Neural crest cell (in vitro differentiated cells): ENCODE measurements around the gene IRX4. TPM values are rescaled to one million over a fixed set of nuclear protein-coding genes. Genes with fewer than 3 reads are reported as not detected.

ENCODE experiments used
- DNase-seq: peaks from one replicate; pipeline ENCODE4 v3.0.0; 2021; ENCODE audit warnings: low read depth, mixed read lengths, low spot score
- H3K27ac Mint-ChIP-seq: one replicate; pipeline ENCODE4 v1.8.0; 2021; ENCODE audit warnings: mild to moderate bottlenecking, mixed read lengths; ENCODE audit not compliant: unreplicated experiment
- H3K27me3 Mint-ChIP-seq: 2 replicates; pipeline ENCODE4 v1.8.0; 2021; ENCODE audit warnings: low read depth, mild to moderate bottlenecking, mixed read lengths
- H3K36me3 Mint-ChIP-seq: 2 replicates; pipeline ENCODE4 v1.8.0; 2021; ENCODE audit warnings: low read depth, mild to moderate bottlenecking, mixed read lengths
- H3K4me1 Mint-ChIP-seq: 2 replicates; pipeline ENCODE4 v1.8.0; 2021; ENCODE audit warnings: mixed read lengths
- H3K4me3 Mint-ChIP-seq: one replicate; pipeline ENCODE4 v1.8.0; 2021; ENCODE audit warnings: mild to moderate bottlenecking, mixed read lengths
- H3K9me3 Mint-ChIP-seq: 2 replicates; pipeline ENCODE4 v1.8.0; 2021; ENCODE audit warnings: mixed read lengths
- total RNA-seq: library from RNA; stranded (reverse); gene quantifications from 2 replicates; pipeline ENCODE4 v1.2.1, GENCODE V29; 2021
- TF ChIP-seq, protein P1 (sequence below): fragments of 200-600 bp; sonication (generic); conservative IDR thresholded peaks from 2 replicates; pipeline ENCODE4 v1.5.0; 2021; ENCODE audit warnings: antibody characterized with exemption, mild to moderate bottlenecking

Gene IRX4
- total RNA-seq, 1 donor from 2014 or later = 0.28 TPM

DNA sequence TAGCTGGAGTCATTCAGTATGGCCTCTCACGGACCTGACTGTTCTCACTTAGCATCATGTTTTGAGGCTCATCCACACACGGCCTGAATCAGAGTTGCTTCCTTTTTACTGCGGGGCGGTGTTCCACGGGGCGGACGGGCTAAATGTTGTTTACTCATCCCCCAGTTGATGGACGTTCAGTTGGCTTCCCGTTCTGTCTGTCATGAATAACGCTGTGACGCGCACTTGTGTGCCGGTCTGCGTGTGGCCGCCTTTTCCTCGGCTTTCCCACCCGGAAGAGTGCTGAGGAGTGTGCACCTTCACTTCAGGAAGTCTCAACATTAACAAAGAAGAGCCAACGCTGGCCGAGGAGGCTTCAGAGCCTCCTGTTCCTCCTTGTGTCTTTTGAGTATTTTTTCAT lies 39.0 kb upstream of the IRX4 start:
- TF ChIP-seq, protein P1, sequence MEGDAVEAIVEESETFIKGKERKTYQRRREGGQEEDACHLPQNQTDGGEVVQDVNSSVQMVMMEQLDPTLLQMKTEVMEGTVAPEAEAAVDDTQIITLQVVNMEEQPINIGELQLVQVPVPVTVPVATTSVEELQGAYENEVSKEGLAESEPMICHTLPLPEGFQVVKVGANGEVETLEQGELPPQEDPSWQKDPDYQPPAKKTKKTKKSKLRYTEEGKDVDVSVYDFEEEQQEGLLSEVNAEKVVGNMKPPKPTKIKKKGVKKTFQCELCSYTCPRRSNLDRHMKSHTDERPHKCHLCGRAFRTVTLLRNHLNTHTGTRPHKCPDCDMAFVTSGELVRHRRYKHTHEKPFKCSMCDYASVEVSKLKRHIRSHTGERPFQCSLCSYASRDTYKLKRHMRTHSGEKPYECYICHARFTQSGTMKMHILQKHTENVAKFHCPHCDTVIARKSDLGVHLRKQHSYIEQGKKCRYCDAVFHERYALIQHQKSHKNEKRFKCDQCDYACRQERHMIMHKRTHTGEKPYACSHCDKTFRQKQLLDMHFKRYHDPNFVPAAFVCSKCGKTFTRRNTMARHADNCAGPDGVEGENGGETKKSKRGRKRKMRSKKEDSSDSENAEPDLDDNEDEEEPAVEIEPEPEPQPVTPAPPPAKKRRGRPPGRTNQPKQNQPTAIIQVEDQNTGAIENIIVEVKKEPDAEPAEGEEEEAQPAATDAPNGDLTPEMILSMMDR = no peak
- Mint-ChIP-seq H3K4me3 (no peak overlapping the region), H3K4me1 (no peaks in the 10 kb centered on the region), H3K36me3 (no peaks in the 10 kb centered on the region), H3K27ac (no peak overlapping the region), H3K27me3 (no peaks in the 10 kb centered on the region), H3K9me3 (no peaks in the 10 kb centered on the region)
- DNase-seq = no peak

DNA sequence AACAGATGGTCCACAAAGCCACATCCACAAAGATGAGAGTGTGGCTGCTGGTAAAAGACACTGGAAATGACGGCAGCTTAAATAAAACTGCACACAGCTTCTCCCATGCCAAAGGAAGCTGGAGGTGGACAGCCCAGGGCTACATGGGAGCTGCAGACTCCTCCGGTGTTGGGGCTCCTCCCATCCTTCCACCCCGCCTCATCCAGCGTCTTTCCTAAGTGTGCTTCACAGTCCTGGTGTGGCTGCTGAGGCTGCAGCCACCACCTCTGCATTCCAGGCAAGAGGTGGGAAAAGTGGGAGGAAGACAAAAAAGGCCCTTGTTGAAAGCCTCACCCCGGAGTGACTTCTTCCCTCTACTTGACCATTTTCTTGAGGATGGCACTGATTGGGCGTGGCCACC lies 37.0 kb upstream of the IRX4 start:
- no peak overlapping the region for H3K27ac Mint-ChIP-seq
- no peaks in the 10 kb centered on the region for H3K4me1 Mint-ChIP-seq
- H3K9me3 Mint-ChIP-seq = no peaks in the 10 kb centered on the region
- no peak for DNase-seq
- H3K36me3 Mint-ChIP-seq = no peaks in the 10 kb centered on the region
- H3K4me3 Mint-ChIP-seq = no peak overlapping the region
- TF ChIP-seq, protein P1 = no peak
- no peaks in the 10 kb centered on the region for H3K27me3 Mint-ChIP-seq

DNA sequence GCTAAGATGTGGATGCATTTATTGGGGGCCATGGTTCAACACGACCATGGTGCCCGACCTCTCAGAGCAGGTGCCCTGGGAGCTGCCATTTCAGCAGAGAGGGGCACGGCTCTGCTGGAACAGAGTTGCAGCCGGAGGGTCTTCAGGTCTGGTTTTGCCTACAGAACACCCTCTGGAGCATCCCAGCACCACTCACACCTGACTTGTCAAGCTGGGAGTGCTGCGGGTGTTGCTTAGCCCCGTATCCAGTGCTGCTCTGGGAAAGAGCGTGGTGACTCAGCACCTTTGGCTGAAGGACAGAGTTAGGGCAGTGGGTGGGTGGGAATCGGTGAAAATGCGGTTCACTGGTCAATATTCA lies 36.5 kb upstream of the IRX4 start:
- Mint-ChIP-seq H3K27me3 (no peaks in the 10 kb centered on the region), H3K9me3 (no peaks in the 10 kb centered on the region), H3K36me3 (no peaks in the 10 kb centered on the region), H3K4me1 (no peaks in the 10 kb centered on the region), H3K27ac (no peak overlapping the region), H3K4me3 (no peak overlapping the region)
- TF ChIP-seq, protein P1 = no peak
- DNase-seq = no peak

DNA sequence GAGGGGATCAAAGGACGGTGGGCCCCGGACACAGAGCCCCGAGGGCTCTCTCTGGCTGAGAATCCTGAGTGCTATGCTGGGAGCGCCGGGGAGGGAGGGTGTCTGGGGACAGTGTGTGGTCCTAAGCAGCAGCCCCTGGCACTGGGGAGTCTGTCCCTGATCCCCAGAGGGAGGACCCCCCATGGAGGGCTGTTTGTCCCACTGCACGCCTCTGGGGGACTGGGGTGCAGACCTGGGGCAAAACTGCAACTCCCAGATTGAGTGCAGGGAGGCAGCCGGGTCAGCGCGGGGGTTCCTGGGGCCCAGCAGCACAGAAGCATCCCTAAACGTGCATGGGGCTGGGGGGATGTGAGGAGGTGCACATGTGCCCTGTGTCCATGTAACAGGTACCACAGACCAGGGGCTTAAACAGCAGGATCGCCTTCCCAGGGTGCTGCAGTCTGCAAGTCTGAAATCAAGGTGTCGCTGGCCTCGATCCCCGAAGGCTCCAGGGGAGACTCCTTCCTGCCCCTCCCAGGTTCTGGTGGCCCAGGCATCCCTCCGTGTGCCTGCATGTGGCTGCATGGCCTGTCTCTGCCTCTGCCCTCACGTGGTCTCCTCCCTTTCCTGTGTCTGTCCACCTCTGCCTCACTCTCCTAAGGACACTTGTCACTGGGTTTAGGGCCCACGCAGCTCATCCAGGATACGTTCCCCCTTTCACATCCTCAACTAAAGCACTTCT lies 35.9 kb upstream of the IRX4 start:
- TF ChIP-seq, protein P1 = no peak
- DNase-seq = no peak
- H3K36me3 Mint-ChIP-seq = no peaks in the 10 kb centered on the region
- no peak overlapping the region for H3K4me3 Mint-ChIP-seq
- no peaks in the 10 kb centered on the region for H3K4me1 Mint-ChIP-seq
- H3K9me3 Mint-ChIP-seq = no peaks in the 10 kb centered on the region
- H3K27ac Mint-ChIP-seq = no peak overlapping the region
- no peaks in the 10 kb centered on the region for H3K27me3 Mint-ChIP-seq

DNA sequence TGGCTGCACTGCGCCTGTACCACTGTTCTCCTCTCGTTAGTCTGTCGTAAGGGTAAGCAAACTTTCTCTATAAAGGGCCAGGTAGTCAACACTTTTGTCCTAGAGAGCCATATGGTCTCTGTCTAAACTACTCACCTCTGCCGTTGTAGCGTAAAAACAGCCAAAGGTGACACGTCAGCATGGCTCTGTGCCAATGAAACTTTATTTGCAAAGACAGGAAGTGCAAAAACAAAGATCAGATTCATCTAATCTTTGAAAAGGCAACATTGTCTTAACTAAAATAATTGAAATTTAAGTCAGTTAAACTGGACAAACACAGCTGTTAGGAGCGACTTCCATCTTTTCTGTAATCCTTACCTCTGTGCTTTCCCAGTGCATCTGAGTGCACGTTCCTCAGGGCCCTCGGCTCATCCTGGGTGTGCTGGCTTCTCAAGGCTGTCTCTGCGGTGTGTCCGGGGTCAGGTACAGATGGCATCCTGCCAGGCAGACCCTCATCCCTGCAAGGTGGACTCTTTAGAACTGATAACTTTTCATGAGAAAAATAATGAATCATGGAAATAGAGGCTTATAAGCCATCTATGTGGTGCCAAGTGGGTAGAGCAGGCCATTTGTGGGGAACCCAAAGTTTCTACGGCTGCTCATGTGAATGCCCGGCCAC lies 35.2 kb upstream of the IRX4 start:
- DNase-seq = no peak
- Mint-ChIP-seq H3K36me3 (no peaks in the 10 kb centered on the region), H3K27ac (no peak overlapping the region), H3K27me3 (no peaks in the 10 kb centered on the region), H3K4me1 (no peaks in the 10 kb centered on the region), H3K4me3 (no peak overlapping the region), H3K9me3 (no peaks in the 10 kb centered on the region)
- TF ChIP-seq, protein P1 = no peak
